Stimulated activated naive CD4-positive, alpha-beta T cell treated with Interleukin-2 at 50 U/mL for 16 hours (primary cell): ENCODE data around the gene UFC1.

ENCODE experiments used
- DNase-seq: peaks from one replicate; lab custom pipeline; 2025; lab: John Stamatoyannopoulos, UW

UFC1 gene

GRCh38 chr1:161171191-161171590 is 17.4 kb downstream of the UFC1 start:
- no peak for DNase-seq

- DNase-seq: no peak
These were observed 17.9 kb downstream of the UFC1 start for GRCh38 chr1:161171696-161172095.

- no peak for DNase-seq
These were observed 18.6 kb downstream of the UFC1 start for GRCh38 chr1:161172349-161172748.

GRCh38 chr1:161172776-161173376 is 19.1 kb downstream of the UFC1 start:
- DNase-seq: no peak

DNA sequence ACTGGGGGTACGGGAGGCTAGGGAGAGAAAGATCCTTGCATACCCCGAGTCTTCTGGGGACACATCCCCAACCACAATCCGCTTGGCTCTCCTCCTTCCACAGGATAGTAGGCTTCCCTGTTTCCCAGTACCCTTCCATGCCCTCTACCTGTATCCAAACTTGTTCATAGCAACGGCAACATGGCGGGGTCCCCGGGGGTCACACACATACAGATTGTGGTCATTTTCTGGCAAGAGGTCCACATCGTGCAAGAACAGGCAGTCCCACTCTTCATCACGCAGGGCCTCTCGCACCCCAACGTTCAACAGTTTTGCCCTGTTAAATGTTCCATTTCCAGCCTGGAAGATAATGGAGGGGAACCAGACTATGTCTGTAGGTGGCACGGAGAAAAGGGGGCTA is 19.9 kb downstream of the UFC1 start:
- DNase-seq: no peak

DNA sequence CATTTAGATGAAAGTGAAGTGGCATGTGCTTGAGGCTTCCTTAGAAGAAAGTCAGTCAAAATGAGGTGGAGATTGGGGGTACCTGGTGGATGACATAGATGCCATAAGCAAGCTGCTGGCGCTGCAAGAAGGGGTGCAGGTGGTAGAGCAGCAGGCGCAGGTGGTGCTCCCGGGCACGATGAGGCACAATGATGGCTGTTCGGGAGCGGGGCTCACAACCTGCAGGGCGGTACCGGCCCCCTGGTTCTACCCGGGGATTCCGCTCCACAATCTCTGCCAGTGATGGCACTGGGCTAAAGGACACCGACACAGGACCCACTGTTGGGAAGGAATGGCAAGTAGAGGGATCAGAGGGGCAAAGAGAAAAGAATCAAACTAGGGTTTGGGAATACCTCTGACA is 21.1 kb downstream of the UFC1 start:
- DNase-seq: no peak

GRCh38 chr1:161175771-161176453 is 22.1 kb downstream of the UFC1 start:
- DNase-seq: no peak

GRCh38 chr1:161176468-161177111 is 22.8 kb downstream of the UFC1 start:
- DNase-seq: no peak

DNA sequence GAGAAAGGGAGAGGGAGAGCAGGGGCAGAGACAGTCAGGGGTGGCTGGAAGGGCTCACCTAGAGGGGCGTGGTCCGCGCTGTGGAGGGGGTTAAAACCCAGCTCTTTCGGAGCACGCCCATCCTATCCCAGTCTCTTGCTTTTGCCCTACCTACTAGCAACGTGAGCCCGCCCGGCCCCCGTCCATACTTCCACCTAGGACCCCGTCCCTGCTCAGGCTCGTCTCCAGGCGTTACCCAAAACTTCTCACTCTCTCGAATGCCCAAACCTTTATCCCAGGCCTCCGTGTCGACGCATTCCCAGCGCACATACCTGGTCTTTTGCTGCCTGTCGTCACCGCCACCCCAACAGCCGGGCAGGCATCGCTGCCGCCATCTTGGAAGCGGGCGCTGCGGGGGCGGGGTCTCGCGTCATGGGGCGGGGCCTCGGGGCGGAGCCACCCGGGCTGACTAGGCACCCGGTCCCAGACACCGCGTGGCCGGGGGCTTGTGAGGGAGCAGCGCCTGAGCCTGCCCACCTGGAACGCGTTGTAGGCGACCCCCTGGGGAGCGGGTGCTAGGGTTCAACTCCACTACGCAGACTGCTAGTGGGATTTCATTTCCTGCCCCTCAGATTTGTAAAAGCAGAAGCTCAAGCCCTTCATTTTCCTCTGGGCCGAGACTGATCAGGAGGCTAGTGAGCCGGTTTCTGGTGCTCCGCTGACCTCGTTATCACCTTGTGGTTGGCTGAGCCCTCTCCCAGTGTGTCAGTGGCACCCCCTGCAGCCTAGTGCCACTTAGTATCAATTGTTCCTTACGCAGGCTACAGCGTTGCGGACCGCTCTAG is 23.5 kb downstream of the UFC1 start, which contains the start of gene B4GALT3:
Gene B4GALT3, minus strand, starts transcription at position 396 of the 824 bp plus-strand sequence. CDS start 1,447 bp downstream, outside the sequence.
- peak; percentile 89 for DNase-seq

GRCh38 chr1:161177936-161178244 is 24.1 kb downstream of the UFC1 start:
- DNase-seq: no peak

DNA sequence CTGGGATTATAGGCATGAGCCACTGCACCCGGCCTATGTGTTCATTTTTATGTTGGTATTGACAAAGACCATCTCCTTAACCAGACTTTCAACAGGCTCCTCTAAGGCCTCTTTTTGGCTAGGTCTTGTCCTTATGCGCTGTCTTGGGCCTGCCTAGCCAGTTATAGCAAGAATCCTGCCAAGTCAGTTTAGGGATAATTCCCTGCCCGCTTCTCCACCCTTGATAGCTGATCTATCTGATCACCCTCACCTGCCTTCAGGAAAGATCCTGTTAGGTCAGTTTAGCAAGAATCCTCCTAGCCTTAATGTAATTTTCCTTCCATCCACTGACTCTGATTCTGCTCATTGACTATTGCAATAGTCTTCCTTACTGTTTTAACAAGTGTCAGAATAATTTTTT is 25.9 kb downstream of the UFC1 start:
- no peak for DNase-seq

DNA sequence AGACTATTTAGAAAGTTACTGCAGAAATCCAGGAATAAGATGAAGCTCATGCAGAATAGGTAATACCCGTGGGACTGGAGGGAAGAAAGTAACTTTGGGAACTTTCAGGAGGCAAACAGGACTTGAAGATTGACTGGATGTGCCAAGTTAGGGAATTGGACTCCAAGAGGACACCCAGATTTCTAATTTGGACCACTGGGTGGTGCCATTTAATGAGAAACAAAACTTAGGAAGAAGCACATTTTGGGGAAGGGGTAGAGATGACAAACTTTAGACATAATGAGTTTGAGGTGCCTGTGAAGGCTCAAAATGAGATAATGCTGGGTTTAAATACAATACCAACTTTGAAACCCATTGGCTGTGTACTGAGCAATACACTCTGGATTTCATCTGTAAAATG is 26.9 kb downstream of the UFC1 start:
- DNase-seq: no peak

DNA sequence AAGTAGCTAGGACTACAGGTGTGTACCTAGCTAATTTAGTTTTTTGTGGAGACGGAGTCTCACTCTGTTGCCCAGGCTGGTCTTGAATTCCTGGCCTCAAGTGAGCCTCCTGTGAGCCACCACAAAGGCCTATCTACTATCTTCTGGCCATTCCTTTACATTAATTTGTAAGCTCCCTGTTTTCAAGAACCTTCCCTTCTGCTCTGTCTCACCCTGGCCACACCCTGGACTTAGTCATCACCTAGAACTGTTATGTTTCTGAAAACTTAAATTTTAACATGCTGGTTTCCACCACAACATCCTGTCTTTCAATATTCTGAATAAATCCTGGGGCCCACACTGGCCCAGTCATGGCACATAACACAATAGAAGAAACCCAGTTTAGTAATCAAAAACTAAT is 28.4 kb downstream of the UFC1 start:
- DNase-seq: peak; percentile 64

DNA sequence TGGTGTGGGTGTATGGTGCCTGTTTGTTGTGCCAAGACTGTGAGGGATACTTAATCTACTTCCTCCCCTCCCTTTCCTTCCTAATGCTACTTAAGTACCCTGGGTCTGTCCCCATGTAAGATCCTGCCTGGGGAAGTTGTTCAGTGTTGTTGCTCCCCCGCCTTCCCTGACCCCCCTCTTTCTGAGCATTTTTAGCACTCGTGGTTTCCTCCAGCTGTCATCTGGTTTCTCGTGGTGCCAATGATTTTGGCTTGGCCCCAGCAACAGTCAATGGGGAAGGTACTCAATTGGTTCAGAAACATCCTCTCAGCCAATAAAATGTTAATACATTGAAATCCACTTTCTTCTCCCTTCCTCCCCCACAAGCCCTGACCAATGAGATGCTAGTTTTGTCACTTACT is 31.5 kb downstream of the UFC1 start:
- peak; percentile 67 for DNase-seq

GRCh38 chr1:161185732-161186311 is 32.0 kb downstream of the UFC1 start:
- no peak for DNase-seq

- DNase-seq: no peak
These were observed 33.5 kb downstream of the UFC1 start for GRCh38 chr1:161187311-161187710.

DNA sequence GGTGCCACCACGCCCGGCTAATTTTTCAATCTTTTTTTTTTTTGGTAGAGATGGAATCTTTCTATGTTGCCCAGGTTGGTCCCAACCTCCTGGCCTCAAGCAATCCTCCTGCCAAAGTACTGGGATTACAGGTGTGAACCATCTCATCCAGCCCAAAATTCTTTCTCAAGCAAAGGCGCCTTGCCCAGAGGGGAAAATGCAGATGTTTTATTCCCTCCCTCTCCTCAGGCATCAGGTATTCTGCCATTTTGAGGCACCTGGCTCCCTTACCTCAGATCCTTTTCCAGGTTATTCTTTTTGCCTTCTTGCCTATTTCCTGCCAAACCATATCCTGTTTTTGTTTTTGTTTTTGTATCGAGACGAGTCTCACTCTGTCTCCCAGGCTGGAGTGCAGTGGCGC is 34.6 kb downstream of the UFC1 start:
- DNase-seq: no peak

DNA sequence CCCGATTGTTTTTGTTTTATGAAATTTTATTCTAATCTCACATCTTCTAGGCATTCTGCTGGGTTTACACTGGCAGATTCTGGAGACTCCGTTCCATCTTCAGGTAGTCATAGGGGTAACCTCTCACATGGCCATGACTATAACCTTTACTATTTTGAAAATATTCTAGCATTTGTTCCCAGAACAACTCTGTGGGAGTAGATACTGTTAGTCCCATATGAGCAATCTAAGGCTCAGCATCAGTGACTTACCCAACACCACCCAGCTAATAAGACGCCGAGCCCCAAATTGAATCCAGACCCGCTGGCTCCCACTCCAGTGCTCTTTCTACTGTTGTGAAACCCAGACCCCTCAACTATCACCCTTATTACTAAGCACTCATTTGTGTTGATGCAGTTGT is 35.3 kb downstream of the UFC1 start:
- DNase-seq: no peak

- DNase-seq: no peak
These were observed 37.3 kb downstream of the UFC1 start for GRCh38 chr1:161190962-161191521.

DNA sequence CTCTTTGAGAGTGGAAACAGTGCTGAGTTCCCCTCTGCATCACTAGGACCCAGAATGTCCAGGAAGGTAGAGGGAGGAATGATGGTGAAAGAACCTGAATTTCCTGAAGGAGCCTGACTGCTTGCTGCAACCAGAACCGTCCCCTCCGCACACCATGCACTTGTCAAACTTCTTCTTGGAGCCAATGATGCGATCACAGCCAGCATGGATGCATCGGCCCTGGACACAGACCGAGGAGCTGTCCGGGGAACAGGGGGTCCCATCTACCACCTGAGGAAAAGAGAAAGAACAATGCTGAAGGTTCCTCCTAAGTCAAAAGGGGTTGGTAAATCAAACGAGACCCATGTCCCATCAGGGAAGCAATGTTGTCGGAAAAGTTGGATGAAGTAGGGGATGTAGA is 38.2 kb downstream of the UFC1 start:
- DNase-seq: no peak

- peak; percentile 55 for DNase-seq
These were observed 39.0 kb downstream of the UFC1 start for GRCh38 chr1:161192476-161193465.
